ENCODE results near the gene ZNF554. TPM values are rescaled to one million over a fixed set of nuclear protein-coding genes. Genes with fewer than 3 reads are reported as not detected.
"Not testable (repeated sequence)": the region's sequence is repeated elsewhere in the genome, so short reads cannot be mapped to it uniquely, and the experiment has no call there.

The ZNF554 gene
- polyA plus RNA-seq, 2 donors = 1.5 to 4.9 TPM

DNA sequence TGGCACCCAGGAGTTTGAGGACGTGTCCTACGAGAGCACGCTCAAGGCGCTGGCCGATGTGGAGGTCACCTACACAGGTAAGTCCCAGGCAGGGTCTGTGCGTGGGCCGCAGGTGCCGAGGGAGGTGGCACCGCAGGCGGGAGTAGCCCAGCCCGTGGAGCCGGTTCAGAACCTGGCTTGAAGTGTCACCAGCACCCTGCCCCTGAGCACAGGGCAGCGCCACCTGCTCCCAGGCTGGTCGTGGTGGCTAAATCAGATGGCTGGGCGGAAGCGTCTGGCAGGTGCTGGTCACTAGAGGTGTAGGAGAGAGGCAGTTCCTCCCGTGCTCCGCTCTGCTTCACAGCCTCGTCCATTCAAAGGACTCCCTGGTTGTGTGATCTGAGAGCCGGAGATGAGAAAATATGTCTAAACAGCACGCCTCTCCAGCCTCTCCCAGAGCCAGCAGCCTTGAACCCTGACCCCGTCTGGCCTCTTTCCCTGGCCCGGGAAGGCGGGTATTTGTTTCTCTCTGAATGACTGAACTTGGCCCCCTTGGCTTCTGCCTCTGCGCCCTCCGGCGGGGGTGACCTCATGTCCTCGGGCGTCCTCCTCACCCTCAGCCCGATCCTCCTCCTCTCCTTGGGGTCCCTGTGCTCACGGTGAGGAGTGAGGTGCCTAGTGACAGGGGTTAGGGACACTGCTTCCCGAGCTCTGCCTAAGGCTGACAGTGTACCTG, 29.0 kb upstream of the ZNF554 start:
- Histone ChIP-seq H3K4me1 (ENCODE audit: control insufficient read depth in 2 of 2, insufficient read depth in 2 of 2, low read length in 1 of 2) (peaks cover 3 to 7% of the 10 kb centered on the region in 2 donors), H3K4me3 (ENCODE audit: low read depth in 1 of 2, low read length in 2 of 2) (no peak overlapping the region), H3K27me3 (ENCODE audit: control insufficient read depth in 1 of 2, insufficient read depth in 2 of 2, low read length in 2 of 2) (no peaks in the 10 kb centered on the region), H3K9me3 (ENCODE audit: control insufficient read depth in 2 of 2, insufficient read depth in 1 of 2, low read depth in 1 of 2, low read length in 1 of 2) (no peaks in the 10 kb centered on the region), H3K36me3 (ENCODE audit: control insufficient read depth in 2 of 2, insufficient read depth in 2 of 2, low read length in 1 of 2) (peaks cover 0 to 17% of the 10 kb centered on the region in 2 donors), H3K27ac (ENCODE audit: low read depth in 2 of 2, low read length in 1 of 2) (no peak overlapping the region)
- WGBS, 2 donors = 88 to 93% methylated on average over 32 of the region's 32 CpGs

DNA sequence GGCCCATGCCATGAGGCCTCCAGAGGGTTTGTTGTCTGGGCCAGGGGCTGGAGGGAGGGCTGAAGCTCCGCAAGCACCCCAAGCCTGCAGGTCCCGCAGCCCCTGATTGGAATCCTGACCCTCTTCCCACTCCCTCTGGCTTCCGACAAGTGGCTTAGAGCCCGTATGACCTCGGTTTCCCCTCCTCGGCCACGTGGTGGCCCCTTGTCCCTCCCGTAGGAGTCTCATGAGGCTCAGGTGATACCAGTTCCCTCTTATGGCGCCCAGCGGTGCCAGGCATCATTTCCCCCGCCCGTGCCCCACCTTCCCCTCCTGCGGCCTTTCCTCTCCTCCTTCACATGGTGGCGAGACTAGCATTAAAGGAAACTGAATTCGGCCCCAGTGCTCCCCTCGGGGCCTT, 28.2 kb upstream of the ZNF554 start:
- H3K4me1 ChIP-seq (ENCODE audit: control insufficient read depth in 2 of 2, insufficient read depth in 2 of 2, low read length in 1 of 2) = peaks cover 8 to 10% of the 10 kb centered on the region in 2 donors
- H3K36me3 ChIP-seq (ENCODE audit: control insufficient read depth in 2 of 2, insufficient read depth in 2 of 2, low read length in 1 of 2) = peaks cover 0 to 21% of the 10 kb centered on the region in 2 donors
- H3K27ac ChIP-seq (ENCODE audit: low read depth in 2 of 2, low read length in 1 of 2) = no peak overlapping the region
- H3K27me3 ChIP-seq (ENCODE audit: control insufficient read depth in 1 of 2, insufficient read depth in 2 of 2, low read length in 2 of 2) = no peaks in the 10 kb centered on the region
- WGBS, 2 donors = 90 to 95% methylated on average over 16 of the region's 16 CpGs
- H3K4me3 ChIP-seq (ENCODE audit: low read depth in 1 of 2, low read length in 2 of 2) = no peak overlapping the region
- no peaks in the 10 kb centered on the region for H3K9me3 ChIP-seq (ENCODE audit: control insufficient read depth in 2 of 2, insufficient read depth in 1 of 2, low read depth in 1 of 2, low read length in 1 of 2)

DNA sequence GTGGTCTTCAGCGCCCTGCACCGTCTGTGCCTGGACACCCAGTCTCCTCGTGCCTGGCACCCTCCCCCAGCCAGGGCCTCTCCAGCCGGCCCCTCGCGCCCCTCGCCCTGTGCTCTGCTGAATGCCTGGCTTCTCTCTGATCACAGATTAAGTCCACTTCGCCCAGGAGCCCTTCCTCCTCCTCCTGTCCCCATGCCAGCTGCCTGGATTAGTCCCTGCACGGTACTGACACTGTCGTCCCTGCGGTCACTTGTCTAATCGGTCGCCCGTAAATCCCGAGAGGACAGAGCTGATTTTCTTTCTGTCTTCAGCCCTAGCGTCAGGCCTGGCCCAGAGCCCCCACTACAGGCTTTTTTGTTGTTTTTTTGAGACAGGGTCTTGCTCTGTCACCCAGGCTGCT, 27.8 kb upstream of the ZNF554 start:
- WGBS, 2 donors = 89 to 93% methylated on average over 16 of the region's 16 CpGs
- no peak overlapping the region for H3K4me3 ChIP-seq (ENCODE audit: low read depth in 1 of 2, low read length in 2 of 2)
- H3K36me3 ChIP-seq (ENCODE audit: control insufficient read depth in 2 of 2, insufficient read depth in 2 of 2, low read length in 1 of 2) = peaks cover 0 to 21% of the 10 kb centered on the region in 2 donors
- peaks cover 0 to 4% of the 10 kb centered on the region in 2 donors for H3K9me3 ChIP-seq (ENCODE audit: control insufficient read depth in 2 of 2, insufficient read depth in 1 of 2, low read depth in 1 of 2, low read length in 1 of 2)
- H3K27me3 ChIP-seq (ENCODE audit: control insufficient read depth in 1 of 2, insufficient read depth in 2 of 2, low read length in 2 of 2) = no peaks in the 10 kb centered on the region
- H3K27ac ChIP-seq (ENCODE audit: low read depth in 2 of 2, low read length in 1 of 2) = no peak overlapping the region
- peaks cover 8 to 10% of the 10 kb centered on the region in 2 donors for H3K4me1 ChIP-seq (ENCODE audit: control insufficient read depth in 2 of 2, insufficient read depth in 2 of 2, low read length in 1 of 2)

DNA sequence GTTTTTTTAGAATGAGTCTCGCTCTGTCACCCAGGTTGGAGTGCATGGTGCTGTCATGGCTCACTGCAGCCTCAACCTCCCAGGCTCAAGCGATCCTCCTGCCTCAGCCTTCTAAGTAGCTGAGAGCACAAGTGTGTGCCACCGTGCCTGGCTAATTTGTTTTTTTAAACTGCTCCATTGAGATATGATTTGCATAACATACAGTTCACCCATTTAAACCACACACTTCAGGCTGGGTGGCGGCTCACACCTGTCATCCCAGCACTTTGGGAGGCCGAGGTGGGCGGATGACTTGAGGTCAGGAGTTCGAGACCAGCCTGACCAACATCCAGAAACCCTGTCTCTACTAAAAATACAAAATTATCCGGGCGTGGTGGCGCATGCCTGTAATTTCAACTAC, 27.0 kb upstream of the ZNF554 start:
- not testable (repeated sequence) for H3K27ac ChIP-seq (ENCODE audit: low read depth in 2 of 2, low read length in 1 of 2); H3K4me3 ChIP-seq (ENCODE audit: low read depth in 1 of 2, low read length in 2 of 2); H3K9me3 ChIP-seq (ENCODE audit: control insufficient read depth in 2 of 2, insufficient read depth in 1 of 2, low read depth in 1 of 2, low read length in 1 of 2); H3K27me3 ChIP-seq (ENCODE audit: control insufficient read depth in 1 of 2, insufficient read depth in 2 of 2, low read length in 2 of 2); H3K4me1 ChIP-seq (ENCODE audit: control insufficient read depth in 2 of 2, insufficient read depth in 2 of 2, low read length in 1 of 2)
- WGBS, 2 donors = 94% methylated on average over 10 of the region's 10 CpGs
- peaks cover 0 to 25% of the 10 kb centered on the region in 2 donors for H3K36me3 ChIP-seq (ENCODE audit: control insufficient read depth in 2 of 2, insufficient read depth in 2 of 2, low read length in 1 of 2)

DNA sequence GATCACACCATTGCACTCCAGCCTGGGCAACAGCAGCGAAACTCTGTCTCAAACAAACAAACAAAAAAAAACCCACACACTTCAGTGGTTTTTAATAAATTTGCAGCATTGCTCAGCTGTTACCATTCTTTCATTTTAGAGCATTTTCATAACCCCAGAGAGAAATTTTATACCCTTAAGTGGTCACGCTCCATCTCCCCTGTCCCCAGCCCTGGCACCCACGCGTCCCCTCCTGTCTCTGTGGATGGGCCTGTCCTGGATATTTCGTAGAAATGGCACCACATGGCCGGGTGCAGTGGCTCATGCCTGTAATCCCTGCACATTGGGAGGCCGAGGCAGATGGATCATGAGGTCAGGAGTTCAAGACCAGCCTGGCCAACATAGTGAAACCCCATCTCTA, 26.5 kb upstream of the ZNF554 start:
- Histone ChIP-seq H3K4me3 (ENCODE audit: low read depth in 1 of 2, low read length in 2 of 2) (no peak overlapping the region), H3K4me1 (ENCODE audit: control insufficient read depth in 2 of 2, insufficient read depth in 2 of 2, low read length in 1 of 2) (peaks cover 8 to 10% of the 10 kb centered on the region in 2 donors), H3K36me3 (ENCODE audit: control insufficient read depth in 2 of 2, insufficient read depth in 2 of 2, low read length in 1 of 2) (peaks cover 0 to 25% of the 10 kb centered on the region in 2 donors), H3K27ac (ENCODE audit: low read depth in 2 of 2, low read length in 1 of 2) (no peak overlapping the region), H3K9me3 (ENCODE audit: control insufficient read depth in 2 of 2, insufficient read depth in 1 of 2, low read depth in 1 of 2, low read length in 1 of 2) (peaks cover 0 to 4% of the 10 kb centered on the region in 2 donors), H3K27me3 (ENCODE audit: control insufficient read depth in 1 of 2, insufficient read depth in 2 of 2, low read length in 2 of 2) (no peaks in the 10 kb centered on the region)
- 97 to 98% methylated on average over 7 of the region's 7 CpGs for WGBS, 2 donors

DNA sequence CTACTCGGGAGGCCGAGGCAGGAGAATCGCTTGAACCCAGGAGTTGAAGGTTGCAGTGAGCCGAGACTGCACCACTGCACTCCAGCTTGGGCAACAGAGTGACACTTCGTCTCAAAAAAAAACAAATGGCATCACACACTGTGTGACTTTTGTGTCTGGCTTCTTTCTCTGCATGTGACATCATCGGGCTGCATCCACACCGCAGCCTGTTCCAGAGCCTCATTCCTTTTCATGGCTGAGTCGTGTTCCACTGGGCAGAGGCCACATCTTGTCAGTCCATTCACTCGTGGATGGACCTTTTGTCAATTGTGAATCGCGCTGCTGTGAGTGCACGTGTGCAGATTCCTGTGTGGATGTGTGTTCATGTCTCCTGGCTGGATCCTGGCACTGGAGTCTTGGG, 26.1 kb upstream of the ZNF554 start:
- H3K27me3 ChIP-seq (ENCODE audit: control insufficient read depth in 1 of 2, insufficient read depth in 2 of 2, low read length in 2 of 2) = no peaks in the 10 kb centered on the region
- WGBS, 2 donors = 96 to 98% methylated on average over 12 of the region's 12 CpGs
- peaks cover 8 to 10% of the 10 kb centered on the region in 2 donors for H3K4me1 ChIP-seq (ENCODE audit: control insufficient read depth in 2 of 2, insufficient read depth in 2 of 2, low read length in 1 of 2)
- peaks cover 0 to 4% of the 10 kb centered on the region in 2 donors for H3K9me3 ChIP-seq (ENCODE audit: control insufficient read depth in 2 of 2, insufficient read depth in 1 of 2, low read depth in 1 of 2, low read length in 1 of 2)
- H3K27ac ChIP-seq (ENCODE audit: low read depth in 2 of 2, low read length in 1 of 2) = no peak overlapping the region
- peaks cover 0 to 29% of the 10 kb centered on the region in 2 donors for H3K36me3 ChIP-seq (ENCODE audit: control insufficient read depth in 2 of 2, insufficient read depth in 2 of 2, low read length in 1 of 2)
- H3K4me3 ChIP-seq (ENCODE audit: low read depth in 1 of 2, low read length in 2 of 2) = no peak overlapping the region

DNA sequence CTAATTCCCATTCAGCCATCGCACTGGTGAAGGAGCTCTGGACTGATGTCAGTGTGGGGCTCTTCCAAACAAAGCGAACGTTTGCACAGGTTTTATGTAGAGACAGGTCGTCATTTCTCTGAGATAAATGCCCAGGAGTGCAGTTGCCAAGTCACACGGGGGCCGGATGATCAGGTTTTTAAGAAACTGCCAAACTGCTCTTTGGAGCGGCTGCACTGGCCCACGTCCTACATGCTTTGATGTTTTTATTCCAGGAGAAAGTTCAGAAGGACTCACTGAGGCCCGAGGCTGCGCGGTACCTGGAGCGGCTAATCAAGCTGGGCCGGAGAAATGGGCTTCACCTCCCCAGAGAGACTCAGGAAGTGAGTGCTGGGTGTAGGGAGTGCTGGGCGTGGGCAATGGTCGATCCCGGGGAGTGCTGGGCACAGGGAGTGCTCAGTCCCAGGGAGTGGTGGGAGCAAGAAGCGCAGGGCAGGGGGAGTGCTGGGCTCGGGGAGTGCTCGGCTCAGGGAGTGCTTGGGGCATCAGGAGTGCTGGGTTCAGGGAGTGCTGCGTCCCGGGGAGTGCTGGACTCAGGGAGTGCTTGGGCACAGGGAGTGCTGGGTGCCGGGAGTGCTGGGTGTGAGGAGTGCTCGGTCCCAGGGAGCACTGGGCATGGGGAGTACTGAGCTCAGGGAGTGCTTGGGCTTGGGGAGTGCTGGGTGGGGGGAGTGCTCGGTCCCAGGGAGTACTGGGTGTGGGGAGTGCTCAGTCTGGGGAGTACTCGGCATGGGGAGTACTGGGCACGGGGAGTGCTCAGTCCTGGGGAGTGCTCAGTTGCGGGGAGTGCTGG, 23.6 kb upstream of the ZNF554 start:
- Histone ChIP-seq H3K27me3 (ENCODE audit: control insufficient read depth in 1 of 2, insufficient read depth in 2 of 2, low read length in 2 of 2) (no peaks in the 10 kb centered on the region), H3K27ac (ENCODE audit: low read depth in 2 of 2, low read length in 1 of 2) (peak overlapping the region; percentile 47 to 80), H3K36me3 (ENCODE audit: control insufficient read depth in 2 of 2, insufficient read depth in 2 of 2, low read length in 1 of 2) (peaks cover 3 to 37% of the 10 kb centered on the region in 2 donors), H3K9me3 (ENCODE audit: control insufficient read depth in 2 of 2, insufficient read depth in 1 of 2, low read depth in 1 of 2, low read length in 1 of 2) (peaks cover 2 to 4% of the 10 kb centered on the region in 2 donors), H3K4me1 (ENCODE audit: control insufficient read depth in 2 of 2, insufficient read depth in 2 of 2, low read length in 1 of 2) (peaks cover 3 to 8% of the 10 kb centered on the region in 2 donors), H3K4me3 (ENCODE audit: low read depth in 1 of 2, low read length in 2 of 2) (no peak overlapping the region)
- 65 to 74% methylated on average over 25 to 27 of the region's 27 CpGs for WGBS, 2 donors

DNA sequence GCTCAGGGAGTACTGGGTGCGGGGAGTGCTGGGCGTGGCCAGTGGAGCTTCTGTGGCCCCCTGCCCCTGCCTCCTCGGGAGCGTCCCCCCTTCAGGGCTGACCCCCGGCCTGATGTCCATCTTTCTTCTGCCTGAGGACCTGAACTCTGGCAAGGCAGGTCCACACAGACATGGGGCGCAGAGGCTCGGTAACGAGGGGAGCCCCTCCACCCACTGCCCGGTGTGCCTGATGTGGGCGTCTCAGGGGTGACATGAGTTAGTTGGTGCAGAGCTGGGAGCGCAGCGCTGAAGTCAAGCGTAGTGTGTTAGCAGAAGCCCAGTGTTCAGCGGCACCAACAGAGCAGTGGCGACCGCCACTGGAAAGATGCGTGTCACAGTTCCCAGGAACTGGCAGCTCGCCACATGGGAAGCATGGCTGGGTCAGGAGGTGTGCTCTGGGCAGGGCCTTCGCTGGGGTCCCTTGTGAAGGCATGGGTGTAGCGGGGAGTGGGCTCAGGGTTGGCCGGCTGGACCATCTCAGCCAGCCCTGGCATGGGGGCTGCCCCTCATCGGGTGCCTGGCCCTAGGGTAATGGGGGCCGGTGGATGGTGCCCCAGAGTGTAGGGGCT, 22.9 kb upstream of the ZNF554 start:
- H3K4me1 ChIP-seq (ENCODE audit: control insufficient read depth in 2 of 2, insufficient read depth in 2 of 2, low read length in 1 of 2) = peaks cover 3 to 8% of the 10 kb centered on the region in 2 donors
- H3K27me3 ChIP-seq (ENCODE audit: control insufficient read depth in 1 of 2, insufficient read depth in 2 of 2, low read length in 2 of 2) = no peaks in the 10 kb centered on the region
- peak overlapping the region in 1 of 2 donors; percentile 80 for H3K27ac ChIP-seq (ENCODE audit: low read depth in 2 of 2, low read length in 1 of 2)
- WGBS, 2 donors = 95 to 96% methylated on average over 23 of the region's 23 CpGs
- H3K9me3 ChIP-seq (ENCODE audit: control insufficient read depth in 2 of 2, insufficient read depth in 1 of 2, low read depth in 1 of 2, low read length in 1 of 2) = peaks cover 2 to 4% of the 10 kb centered on the region in 2 donors
- H3K36me3 ChIP-seq (ENCODE audit: control insufficient read depth in 2 of 2, insufficient read depth in 2 of 2, low read length in 1 of 2) = peaks cover 3 to 39% of the 10 kb centered on the region in 2 donors
- H3K4me3 ChIP-seq (ENCODE audit: low read depth in 1 of 2, low read length in 2 of 2) = no peak overlapping the region

DNA sequence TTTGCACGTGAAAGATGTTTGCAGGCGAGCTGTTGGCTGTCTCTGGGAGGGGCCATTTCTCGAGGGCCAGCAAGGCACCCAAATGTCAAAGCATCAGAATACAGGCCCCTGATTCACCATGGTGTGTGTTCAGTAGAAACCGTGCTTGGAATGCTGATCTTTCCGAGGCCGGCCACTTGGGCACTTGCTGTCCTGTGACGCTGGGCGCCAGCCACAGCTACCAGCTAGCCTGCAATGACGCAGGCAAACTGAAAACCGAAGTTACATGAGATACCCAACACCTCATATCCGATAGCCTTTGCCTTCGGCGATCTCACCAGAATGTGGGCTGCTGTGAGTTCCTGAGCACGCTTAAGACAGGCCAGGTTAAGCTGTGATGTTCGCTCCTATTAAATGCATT, 22.4 kb upstream of the ZNF554 start:
- WGBS, 2 donors = 96% methylated on average over 15 of the region's 15 CpGs
- peaks cover 2 to 4% of the 10 kb centered on the region in 2 donors for H3K9me3 ChIP-seq (ENCODE audit: control insufficient read depth in 2 of 2, insufficient read depth in 1 of 2, low read depth in 1 of 2, low read length in 1 of 2)
- H3K4me3 ChIP-seq (ENCODE audit: low read depth in 1 of 2, low read length in 2 of 2) = no peak overlapping the region
- no peaks in the 10 kb centered on the region for H3K27me3 ChIP-seq (ENCODE audit: control insufficient read depth in 1 of 2, insufficient read depth in 2 of 2, low read length in 2 of 2)
- H3K36me3 ChIP-seq (ENCODE audit: control insufficient read depth in 2 of 2, insufficient read depth in 2 of 2, low read length in 1 of 2) = peaks cover 3 to 38% of the 10 kb centered on the region in 2 donors
- no peak overlapping the region for H3K27ac ChIP-seq (ENCODE audit: low read depth in 2 of 2, low read length in 1 of 2)
- peaks cover 3 to 8% of the 10 kb centered on the region in 2 donors for H3K4me1 ChIP-seq (ENCODE audit: control insufficient read depth in 2 of 2, insufficient read depth in 2 of 2, low read length in 1 of 2)
